NCI-H1694 treated with DMSO at 0.1 percent for 48 hours (cell line): ENCODE results near the gene ARHGAP29.

Source experiments
- DNase-seq: peaks from one replicate; lab custom pipeline; 2025; lab: John Stamatoyannopoulos, UW

Gene ARHGAP29, protein sequence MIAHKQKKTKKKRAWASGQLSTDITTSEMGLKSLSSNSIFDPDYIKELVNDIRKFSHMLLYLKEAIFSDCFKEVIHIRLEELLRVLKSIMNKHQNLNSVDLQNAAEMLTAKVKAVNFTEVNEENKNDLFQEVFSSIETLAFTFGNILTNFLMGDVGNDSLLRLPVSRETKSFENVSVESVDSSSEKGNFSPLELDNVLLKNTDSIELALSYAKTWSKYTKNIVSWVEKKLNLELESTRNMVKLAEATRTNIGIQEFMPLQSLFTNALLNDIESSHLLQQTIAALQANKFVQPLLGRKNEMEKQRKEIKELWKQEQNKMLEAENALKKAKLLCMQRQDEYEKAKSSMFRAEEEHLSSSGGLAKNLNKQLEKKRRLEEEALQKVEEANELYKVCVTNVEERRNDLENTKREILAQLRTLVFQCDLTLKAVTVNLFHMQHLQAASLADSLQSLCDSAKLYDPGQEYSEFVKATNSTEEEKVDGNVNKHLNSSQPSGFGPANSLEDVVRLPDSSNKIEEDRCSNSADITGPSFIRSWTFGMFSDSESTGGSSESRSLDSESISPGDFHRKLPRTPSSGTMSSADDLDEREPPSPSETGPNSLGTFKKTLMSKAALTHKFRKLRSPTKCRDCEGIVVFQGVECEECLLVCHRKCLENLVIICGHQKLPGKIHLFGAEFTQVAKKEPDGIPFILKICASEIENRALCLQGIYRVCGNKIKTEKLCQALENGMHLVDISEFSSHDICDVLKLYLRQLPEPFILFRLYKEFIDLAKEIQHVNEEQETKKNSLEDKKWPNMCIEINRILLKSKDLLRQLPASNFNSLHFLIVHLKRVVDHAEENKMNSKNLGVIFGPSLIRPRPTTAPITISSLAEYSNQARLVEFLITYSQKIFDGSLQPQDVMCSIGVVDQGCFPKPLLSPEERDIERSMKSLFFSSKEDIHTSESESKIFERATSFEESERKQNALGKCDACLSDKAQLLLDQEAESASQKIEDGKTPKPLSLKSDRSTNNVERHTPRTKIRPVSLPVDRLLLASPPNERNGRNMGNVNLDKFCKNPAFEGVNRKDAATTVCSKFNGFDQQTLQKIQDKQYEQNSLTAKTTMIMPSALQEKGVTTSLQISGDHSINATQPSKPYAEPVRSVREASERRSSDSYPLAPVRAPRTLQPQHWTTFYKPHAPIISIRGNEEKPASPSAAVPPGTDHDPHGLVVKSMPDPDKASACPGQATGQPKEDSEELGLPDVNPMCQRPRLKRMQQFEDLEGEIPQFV

DNA sequence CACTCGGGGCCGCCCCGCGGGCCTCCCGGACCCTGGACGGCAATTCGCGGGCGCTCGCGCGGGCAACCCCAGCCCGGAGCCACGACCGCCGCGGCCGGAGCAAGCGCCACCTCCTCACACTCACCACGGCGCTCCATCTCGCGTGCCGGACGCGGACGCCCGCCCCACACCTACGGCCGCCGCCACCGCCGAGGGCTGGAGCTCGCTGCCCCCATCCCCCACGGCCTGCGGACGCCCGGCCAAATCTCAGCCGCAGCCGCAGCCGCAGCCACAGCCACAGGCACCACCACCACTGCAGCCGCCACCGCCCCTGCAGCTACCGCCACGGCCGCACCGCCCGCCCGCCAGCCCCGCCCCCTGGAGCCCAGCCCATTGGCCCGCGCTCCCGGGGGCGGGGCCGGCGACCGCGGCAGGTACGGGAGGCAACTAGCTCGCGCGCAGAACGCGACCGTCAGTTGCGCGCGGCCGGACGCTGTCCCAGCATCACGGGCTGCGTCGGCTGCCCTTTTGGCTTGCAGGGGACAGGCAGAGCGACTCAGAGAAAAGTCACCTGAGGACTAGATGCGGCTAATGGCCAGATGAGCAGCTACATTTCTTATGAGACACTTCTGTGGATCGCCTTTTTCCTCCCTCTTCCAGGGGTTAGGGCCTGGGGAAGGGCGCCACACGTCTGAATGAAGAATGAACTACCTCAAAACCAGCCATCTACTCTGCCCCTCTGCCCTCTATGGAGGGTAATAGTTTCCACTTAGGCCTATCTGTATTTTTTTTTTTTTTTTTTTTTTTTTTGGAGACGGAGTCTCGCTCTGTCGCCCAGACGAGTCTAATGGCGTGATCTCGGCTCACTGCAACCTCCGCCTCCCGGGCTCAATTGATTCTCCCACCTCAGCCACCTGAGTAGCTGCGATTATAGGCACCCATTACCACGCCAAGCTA lies at the start of gene ARHGAP29:
Gene ARHGAP29 (minus strand): TSS at position 294 of the 936 bp plus-strand sequence. CDS start 5,973 bp downstream, outside the sequence.
- peak; percentile 78 for DNase-seq

- no peak for DNase-seq
Observed at GRCh38 chr1:94286864-94287437, 49.6 kb upstream of the ARHGAP29 start.

- no peak for DNase-seq
Observed at GRCh38 chr1:94285031-94285654, 47.8 kb upstream of the ARHGAP29 start.

- DNase-seq = no peak
Observed at GRCh38 chr1:94284476-94284875, 47.1 kb upstream of the ARHGAP29 start.

GRCh38 chr1:94283462-94283861 lies 46.1 kb upstream of the ARHGAP29 start:
- no peak for DNase-seq

GRCh38 chr1:94282143-94282711 lies 44.8 kb upstream of the ARHGAP29 start:
- DNase-seq = no peak

- DNase-seq = no peak
Observed at GRCh38 chr1:94281361-94282142, 44.2 kb upstream of the ARHGAP29 start.

- no peak for DNase-seq
Observed at GRCh38 chr1:94280541-94280940, 43.2 kb upstream of the ARHGAP29 start.

DNA sequence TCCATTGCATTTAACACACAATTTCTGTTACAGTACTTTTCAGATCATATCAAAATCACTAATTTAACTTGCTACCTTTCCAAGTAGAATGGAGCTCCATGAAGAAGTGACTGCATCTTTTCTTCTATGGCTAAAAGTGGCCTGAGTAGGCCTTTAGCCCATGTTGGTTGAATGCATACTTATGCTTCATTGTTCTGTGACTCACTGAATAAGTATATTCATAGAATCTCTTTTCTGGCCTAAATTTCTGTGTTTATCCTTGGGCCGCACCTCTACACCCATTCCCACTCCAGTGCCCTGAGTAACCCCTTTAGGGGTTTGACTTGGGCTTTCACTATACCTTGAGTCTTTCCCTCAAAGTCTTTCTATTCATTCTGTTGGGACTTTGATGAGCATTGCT lies 42.1 kb upstream of the ARHGAP29 start:
- DNase-seq = no peak

DNA sequence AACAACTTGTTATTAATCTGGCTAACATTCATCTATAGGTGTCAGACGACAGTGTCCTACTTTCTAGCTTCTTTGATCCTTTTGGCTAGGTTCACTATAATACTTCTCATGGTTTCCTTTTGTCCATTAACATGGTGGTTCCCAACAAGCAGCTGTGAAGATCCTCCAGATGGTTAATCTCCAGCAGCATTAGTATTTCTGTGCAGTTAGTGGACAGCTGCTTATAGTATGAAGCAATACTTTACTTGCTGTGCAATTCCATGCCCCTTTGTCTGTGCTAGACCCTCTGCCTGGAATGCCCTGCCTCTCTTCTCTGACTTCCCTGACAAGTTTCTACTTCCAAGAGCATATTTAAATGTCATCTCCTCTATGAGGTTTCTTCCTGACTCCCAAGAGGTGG lies 41.7 kb upstream of the ARHGAP29 start:
- no peak for DNase-seq

DNA sequence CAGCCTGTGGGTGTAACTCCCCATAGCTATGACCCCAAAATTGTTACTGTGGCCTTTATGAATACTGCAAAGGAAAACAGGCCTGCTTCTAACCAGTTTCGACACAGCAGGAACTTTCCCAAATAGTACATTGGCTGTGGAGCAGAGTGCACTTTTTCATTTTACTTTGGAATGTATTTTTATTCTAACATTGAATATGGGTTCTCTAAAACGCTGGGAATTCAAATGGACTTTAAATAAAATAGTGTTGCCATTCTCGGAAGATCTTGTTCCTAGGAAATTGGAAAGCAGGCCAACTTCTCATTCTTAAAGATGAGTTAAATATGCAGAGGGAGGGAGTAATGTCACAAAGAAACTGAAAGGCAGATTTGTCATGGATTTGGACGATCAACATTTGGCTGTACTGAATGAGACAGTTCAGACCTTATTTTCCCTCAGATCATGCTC lies 39.6 kb upstream of the ARHGAP29 start:
- no peak for DNase-seq

- no peak for DNase-seq
Observed at GRCh38 chr1:94275083-94275482, 37.7 kb upstream of the ARHGAP29 start.

DNA sequence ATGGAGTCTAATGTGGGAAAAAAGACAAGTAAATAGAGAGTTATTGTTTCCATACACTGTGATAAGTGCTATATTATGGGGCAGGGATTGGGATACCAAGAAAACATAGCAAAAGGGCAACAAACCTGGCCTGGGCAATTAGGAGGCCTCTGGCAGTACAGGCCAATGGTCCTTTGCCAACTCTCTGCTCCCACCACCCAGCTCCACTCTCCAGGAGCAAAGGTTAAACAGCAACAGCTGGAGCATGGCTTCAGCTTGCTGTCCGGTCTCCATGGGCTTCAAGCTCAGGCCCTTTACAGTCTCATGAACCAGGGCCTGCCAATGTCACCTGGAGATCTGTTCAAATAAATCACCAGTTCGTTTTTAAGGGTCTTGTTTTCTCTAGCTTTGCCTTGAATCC lies 37.2 kb upstream of the ARHGAP29 start:
- DNase-seq = no peak

- no peak for DNase-seq
Observed at GRCh38 chr1:94273111-94273510, 35.7 kb upstream of the ARHGAP29 start.

DNA sequence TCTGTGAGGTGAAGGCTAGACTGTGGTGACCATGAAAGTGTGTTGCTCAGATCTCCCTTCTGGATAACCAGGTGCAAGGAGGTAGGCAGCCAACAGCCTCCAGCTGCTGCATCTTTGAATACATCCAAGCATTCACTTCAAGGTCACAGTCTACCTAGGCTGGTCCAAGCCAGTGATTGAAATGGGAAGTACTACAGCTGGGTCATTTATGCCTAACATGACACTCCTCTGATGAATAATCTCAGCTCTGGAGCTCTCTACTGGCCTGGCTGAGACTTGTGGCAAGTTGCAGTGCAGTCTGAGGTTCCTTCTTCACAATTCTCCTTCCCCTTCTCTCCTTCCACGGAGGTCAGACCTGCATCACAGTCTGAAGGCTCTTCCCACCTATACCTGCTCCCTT lies 35.0 kb upstream of the ARHGAP29 start:
- no peak for DNase-seq

- DNase-seq = no peak
Observed at GRCh38 chr1:94271373-94271772, 34.0 kb upstream of the ARHGAP29 start.

DNA sequence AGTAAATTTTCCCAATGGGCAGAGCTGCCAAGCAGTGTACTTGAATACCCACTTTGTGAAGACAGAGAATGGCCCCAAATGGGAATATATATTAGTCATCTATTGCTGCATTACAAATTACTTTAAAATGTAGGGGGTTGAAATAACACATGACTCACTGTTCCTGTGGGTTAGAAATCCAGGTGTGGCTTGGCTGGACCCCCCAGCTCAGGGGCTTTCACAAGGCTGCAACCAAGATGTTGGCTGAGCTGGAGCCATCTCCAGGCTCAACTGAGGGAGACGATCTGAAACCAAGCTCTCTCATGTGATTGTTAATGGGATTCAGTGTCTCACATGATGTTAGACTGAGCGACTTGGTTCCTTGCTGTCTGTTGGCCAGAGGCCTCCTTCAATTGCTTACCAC lies 33.4 kb upstream of the ARHGAP29 start:
- DNase-seq = no peak

GRCh38 chr1:94269921-94270320 lies 32.5 kb upstream of the ARHGAP29 start:
- DNase-seq = no peak

- DNase-seq = no peak
Observed at GRCh38 chr1:94265906-94266305, 28.5 kb upstream of the ARHGAP29 start.
